Endothelial cell of umbilical vein (primary cell): Measurements from ENCODE around the gene METTL16. TPM values are rescaled to one million over a fixed set of nuclear protein-coding genes. Genes with fewer than 3 reads are reported as not detected.

Source experiments
- BruUV-seq: library from RNA; stranded (reverse); fragments of 400-500 nt; replicated peaks from 2 replicates; lab custom pipeline; 2021; lab: Mats Ljungman, UMichigan
- CTCF ChIA-PET: fragments of 300-600, 350-600 bp; sonication (Branson Sonifier 250); formaldehyde crosslinking; loops from one replicate; lab custom pipeline; 2021; ENCODE audit warnings: antibody characterized with exemption, inconsistent platforms; lab: Charles Lee
- POLR2A ChIA-PET: fragments of 300-600, 350-600 bp; sonication (Branson Sonifier 250); formaldehyde crosslinking; loops from one replicate; lab custom pipeline; 2021; ENCODE audit warnings: antibody characterized with exemption, inconsistent platforms; lab: Charles Lee
- DNase-seq: peaks from one replicate; pipeline ENCODE4 v3.0.0-alpha.2; 2011; ENCODE audit warnings: low read depth, low spot score
- FAIRE-seq: peaks from 2 replicates; lab custom pipeline; 2011; peaks lifted over from hg19 to GRCh38; lab: Jason Lieb, UNC
- H2AFZ ChIP-seq: 2 replicates; pipeline ENCODE4 v1.6.0; 2012; ENCODE audit warnings: low read depth, low read length, control low read depth, inconsistent platforms
- H3K27ac ChIP-seq: 2 replicates; pipeline ENCODE4 v1.5.1; 2011; ENCODE audit warnings: low read depth, mild to moderate bottlenecking, control low read depth, low read length, moderate library complexity; ENCODE audit not compliant: insufficient read depth
- H3K27me3 ChIP-seq, 2 experiments: 2 replicates each; pipeline versions ENCODE4 v1.6.0 to v1.6.1; 2011; ENCODE audit warnings: low read length in 2 of 2, mixed read lengths in 1 of 2; ENCODE audit not compliant: control insufficient read depth in 2 of 2, insufficient read depth in 2 of 2
- H3K36me3 ChIP-seq, 2 experiments: 2 replicates in 1 of 2; 3 replicates in 1 of 2; pipeline ENCODE4 v1.5.1; 2011; ENCODE audit warnings: low read length in 2 of 2, mild to moderate bottlenecking in 1 of 2, moderate library complexity in 1 of 2; ENCODE audit not compliant: control insufficient read depth in 2 of 2, insufficient read depth in 2 of 2; ENCODE audit errors: extremely low read depth in 1 of 2
- H3K4me1 ChIP-seq: 3 replicates; pipeline ENCODE4 v1.5.1; 2011; ENCODE audit warnings: mild to moderate bottlenecking, low read length; ENCODE audit not compliant: control insufficient read depth, insufficient read depth; ENCODE audit errors: extremely low read depth
- H3K4me2 ChIP-seq: 2 replicates; pipeline ENCODE4 v1.6.1; 2011; ENCODE audit warnings: low read length, control low read depth, mixed read lengths; ENCODE audit not compliant: insufficient read depth
- H3K4me3 ChIP-seq, 3 experiments: fragments of 200-600 bp in 1 of 3; sonication (generic), shearing (Covaris generic) in 1 of 3; replicated peaks in 1 of 3; 2 replicates each; pipeline ENCODE4 v1.5.1; 2011 to 2016; ENCODE audit warnings: control low read depth in 3 of 3, low read length in 3 of 3, mild to moderate bottlenecking in 2 of 3, inconsistent platforms in 1 of 3, low read depth in 1 of 3, moderate library complexity in 1 of 3; ENCODE audit not compliant: insufficient read depth in 1 of 3
- H3K79me2 ChIP-seq: 2 replicates; pipeline ENCODE4 v1.6.0; 2012; ENCODE audit warnings: low read length, inconsistent platforms; ENCODE audit not compliant: control insufficient read depth, insufficient read depth
- H3K9ac ChIP-seq: replicated peaks from 2 replicates; pipeline ENCODE3; 2011; ENCODE audit warnings: low read length, control low read depth; ENCODE audit not compliant: insufficient read depth; ENCODE audit errors: extremely low read depth
- H3K9me1 ChIP-seq: replicated peaks from 3 replicates; pipeline ENCODE4 v1.6.0; 2011; ENCODE audit warnings: mild to moderate bottlenecking, low read length; ENCODE audit not compliant: control insufficient read depth, insufficient read depth; ENCODE audit errors: extremely low read depth
- H3K9me3 ChIP-seq: replicated peaks from 2 replicates; pipeline ENCODE4 v1.5.1; 2012; ENCODE audit warnings: low read length, inconsistent platforms; ENCODE audit not compliant: control insufficient read depth, insufficient read depth
- H4K20me1 ChIP-seq: replicated peaks from 2 replicates; pipeline ENCODE3; 2011; ENCODE audit warnings: mild to moderate bottlenecking, low read length; ENCODE audit not compliant: control insufficient read depth, insufficient read depth; ENCODE audit errors: extremely low read depth
- EZH2 ChIP-seq: IDR thresholded peaks from 2 replicates; pipeline ENCODE4 v1.6.1; 2012; ENCODE audit warnings: borderline replicate concordance, low read depth, mild to moderate bottlenecking, moderate library complexity, low read length, inconsistent platforms; ENCODE audit not compliant: severe bottlenecking
- FOS ChIP-seq: IDR thresholded peaks from 2 replicates; pipeline ENCODE4 v1.6.1; 2011; ENCODE audit warnings: mild to moderate bottlenecking, low read length, moderate library complexity, borderline replicate concordance; ENCODE audit not compliant: insufficient read depth
- GATA2 ChIP-seq: IDR thresholded peaks from 2 replicates; pipeline ENCODE4 v1.7.0; 2011; ENCODE audit warnings: low read depth, mild to moderate bottlenecking, moderate library complexity, mixed read lengths, low read length; ENCODE audit not compliant: insufficient read length, insufficient read depth
- JUN ChIP-seq: IDR thresholded peaks from 2 replicates; pipeline ENCODE4 v1.6.1; 2011; ENCODE audit warnings: borderline replicate concordance, low read depth; ENCODE audit not compliant: insufficient read length, insufficient read depth
- MYC ChIP-seq: IDR thresholded peaks from one replicate; pipeline ENCODE4 v1.6.1; 2011; ENCODE audit warnings: mild to moderate bottlenecking, low read depth, low read length
- POLR2A ChIP-seq: IDR thresholded peaks from 2 replicates; pipeline ENCODE4 v1.6.1; 2012; ENCODE audit warnings: low read depth, mild to moderate bottlenecking, control low read depth, low read length
- POLR2AphosphoS5 ChIP-seq: IDR thresholded peaks from 2 replicates; pipeline ENCODE4 v1.6.1; 2012; ENCODE audit warnings: low read depth, mild to moderate bottlenecking, control low read depth, low read length, moderate library complexity; ENCODE audit not compliant: insufficient read depth
- dilution Hi-C: fragments of 300-500 bp; cut with MboI; formaldehyde crosslinking; loops from one replicate; pipeline ENCODE4 v1.15.0; 2019; ENCODE audit warnings: low sequenced_read_pairs; ENCODE audit not compliant: extremely low pct_ligation_motif_present
- intact Hi-C: fragments of 100-400 bp; cut with micrococcal nuclease; formaldehyde crosslinking; loops from one replicate; pipeline ENCODE4 v1.10.0; 2022
- polyA plus RNA-seq, 4 experiments: library from polyadenylated mRNA; depleted of rRNA in 3 of 4; stranded (reverse) in 3 of 4; unstranded in 1 of 4; fragments of >200 nt; gene quantifications; 2 replicates each; pipeline versions ENCODE4 v1.2.1 to v1.2.3, GENCODE V29; 2011 to 2012; ENCODE audit warnings: missing spikeins in 1 of 4
- total RNA-seq: library from RNA; stranded (reverse); gene quantifications from 2 replicates; pipeline ENCODE4 v1.2.3, GENCODE V29; 2021
- TF ChIP-seq, protein P1 (sequence below): IDR thresholded peaks from 2 replicates; pipeline ENCODE4 v1.6.1; 2011; ENCODE audit not compliant: insufficient read depth, insufficient read length
- TF ChIP-seq, protein P2 (sequence below), 2 donors: IDR thresholded peaks; 1 replicate in 1 of 2; 2 replicates in 1 of 2; pipeline ENCODE4 v1.5.1; 2011; ENCODE audit warnings: low read length in 2 of 2, mild to moderate bottlenecking in 2 of 2, moderate library complexity in 2 of 2, control low read depth in 1 of 2, inconsistent platforms in 1 of 2, low read depth in 1 of 2; ENCODE audit not compliant: insufficient read depth in 1 of 2; ENCODE audit errors: extremely low read depth in 1 of 2

METTL16 gene
- total and polyA plus RNA-seq, 2 donors (not counting 3 experiments of a cell fraction or from before 2014, with no cell fraction given) = 11.0 to 24.7 TPM

GRCh38 chr17:2456475-2456874 is 55.2 kb downstream of the METTL16 start:
- Histone ChIP-seq H3K4me2 (no peak overlapping the region), H3K27me3 (no peaks in the 10 kb centered on the region), H2AFZ (no peak overlapping the region), H3K9ac (no peak overlapping the region), H3K4me3 (no peak overlapping the region), H3K9me1 (no peaks in the 10 kb centered on the region), H3K27ac (no peak overlapping the region), H3K36me3 (no peaks in the 10 kb centered on the region), H3K4me1 (peaks cover 8% of the 10 kb centered on the region), H3K9me3 (no peaks in the 10 kb centered on the region), H4K20me1 (no peaks in the 10 kb centered on the region), H3K79me2 (no peaks in the 10 kb centered on the region)
- dilution Hi-C loops = no loop called here
- DNase-seq = no peak
- ChIA-PET CTCF (interaction anchor here (0.9 to 1.2 kb wide), 2 partner anchors 10 to 14 kb away, joined by 3 read pairs; no protein-coding TSS in a partner anchor), POLR2A (no interaction called here)
- TF ChIP-seq, protein P1, sequence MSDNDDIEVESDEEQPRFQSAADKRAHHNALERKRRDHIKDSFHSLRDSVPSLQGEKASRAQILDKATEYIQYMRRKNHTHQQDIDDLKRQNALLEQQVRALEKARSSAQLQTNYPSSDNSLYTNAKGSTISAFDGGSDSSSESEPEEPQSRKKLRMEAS = no peak
- TF ChIP-seq POLR2A (no peak), EZH2 (no peak), FOS (no peak), MYC (no peak)
- no peak for FAIRE-seq
- no TSS peak for BruUV-seq
- intact Hi-C loops = no loop called here

DNA sequence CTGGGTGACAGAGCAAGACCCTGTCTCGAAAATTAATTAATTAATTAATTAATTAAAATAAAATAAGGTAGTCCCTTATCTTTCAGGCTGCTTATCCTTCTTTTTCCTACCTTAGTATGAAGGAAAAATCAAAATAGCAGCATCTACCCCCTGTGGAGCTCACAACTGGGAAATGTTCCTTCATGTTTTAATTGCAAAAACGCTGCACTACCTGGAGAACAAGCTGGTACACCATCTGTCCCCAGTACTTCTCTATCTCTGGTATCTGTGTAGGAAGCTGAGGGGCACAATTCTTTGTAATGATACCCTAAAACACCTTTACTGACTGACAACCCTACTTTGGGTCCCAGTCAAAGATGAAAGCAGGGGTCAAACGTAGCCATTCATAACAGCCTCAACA is 55.7 kb downstream of the METTL16 start:
- no peak overlapping the region for H3K4me3 ChIP-seq
- no peaks in the 10 kb centered on the region for H3K9me3 ChIP-seq
- POLR2A ChIA-PET = no interaction called here
- TF ChIP-seq POLR2AphosphoS5 (no peak), GATA2 (no peak), POLR2A (no peak), FOS (no peak), EZH2 (no peak), MYC (no peak), JUN (no peak)
- TF ChIP-seq, protein P1 = no peak
- TF ChIP-seq, protein P2, sequence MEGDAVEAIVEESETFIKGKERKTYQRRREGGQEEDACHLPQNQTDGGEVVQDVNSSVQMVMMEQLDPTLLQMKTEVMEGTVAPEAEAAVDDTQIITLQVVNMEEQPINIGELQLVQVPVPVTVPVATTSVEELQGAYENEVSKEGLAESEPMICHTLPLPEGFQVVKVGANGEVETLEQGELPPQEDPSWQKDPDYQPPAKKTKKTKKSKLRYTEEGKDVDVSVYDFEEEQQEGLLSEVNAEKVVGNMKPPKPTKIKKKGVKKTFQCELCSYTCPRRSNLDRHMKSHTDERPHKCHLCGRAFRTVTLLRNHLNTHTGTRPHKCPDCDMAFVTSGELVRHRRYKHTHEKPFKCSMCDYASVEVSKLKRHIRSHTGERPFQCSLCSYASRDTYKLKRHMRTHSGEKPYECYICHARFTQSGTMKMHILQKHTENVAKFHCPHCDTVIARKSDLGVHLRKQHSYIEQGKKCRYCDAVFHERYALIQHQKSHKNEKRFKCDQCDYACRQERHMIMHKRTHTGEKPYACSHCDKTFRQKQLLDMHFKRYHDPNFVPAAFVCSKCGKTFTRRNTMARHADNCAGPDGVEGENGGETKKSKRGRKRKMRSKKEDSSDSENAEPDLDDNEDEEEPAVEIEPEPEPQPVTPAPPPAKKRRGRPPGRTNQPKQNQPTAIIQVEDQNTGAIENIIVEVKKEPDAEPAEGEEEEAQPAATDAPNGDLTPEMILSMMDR (IDR thresholded peaks at IDR 0.05; ENCODE audit: extremely low read depth in 1 of 2, insufficient read depth in 1 of 2, low read depth in 1 of 2, low read length in 2 of 2) = no peak
- no peaks in the 10 kb centered on the region for H4K20me1 ChIP-seq
- H3K9me1 ChIP-seq = no peaks in the 10 kb centered on the region
- no TSS peak for BruUV-seq
- no peaks in the 10 kb centered on the region for H3K36me3 ChIP-seq
- no peak overlapping the region for H3K4me2 ChIP-seq
- CTCF ChIA-PET = interaction anchor here (0.9 to 1.2 kb wide), 2 partner anchors 10 to 14 kb away, joined by 3 read pairs; no protein-coding TSS in a partner anchor
- H3K9ac ChIP-seq = no peak overlapping the region
- H3K27ac ChIP-seq = no peak overlapping the region
- peaks cover 8% of the 10 kb centered on the region for H3K4me1 ChIP-seq
- no peak overlapping the region for H2AFZ ChIP-seq
- intact Hi-C loops = no loop called here
- FAIRE-seq (no peak), DNase-seq (no peak)
- no peaks in the 10 kb centered on the region for H3K79me2 ChIP-seq
- H3K27me3 ChIP-seq = no peaks in the 10 kb centered on the region
- dilution Hi-C loops = no loop called here
